H9 (cell line): ENCODE data around the gene ZNF773. TPM values are rescaled to one million over a fixed set of nuclear protein-coding genes. Genes with fewer than 3 reads are reported as not detected.
"Not testable (repeated sequence)": the region's sequence is repeated elsewhere in the genome, so short reads cannot be mapped to it uniquely, and the experiment has no call there.

Experiments
- DNase-seq: peaks from one replicate; pipeline ENCODE4 v3.0.0-alpha.2; 2017
- H2AFZ ChIP-seq: one replicate; pipeline ENCODE4 v1.6.1; 2013; ENCODE audit warnings: mild to moderate bottlenecking, low read length, control low read depth, moderate library complexity
- H2AK5ac ChIP-seq: 2 replicates; pipeline ENCODE4 v1.6.1; 2013; ENCODE audit warnings: low read length, control low read depth, mixed read lengths; ENCODE audit not compliant: insufficient read length
- H2BK120ac ChIP-seq: one replicate; pipeline ENCODE4 v1.6.1; 2013; ENCODE audit warnings: low read depth, mild to moderate bottlenecking, low read length, control low read depth, inconsistent platforms; ENCODE audit not compliant: poor library complexity, severe bottlenecking
- H2BK12ac ChIP-seq: 2 replicates; pipeline ENCODE4 v1.6.1; 2013; ENCODE audit warnings: low read length, control low read depth, mixed read lengths, low read depth; ENCODE audit not compliant: insufficient read length
- H2BK15ac ChIP-seq: 2 replicates; pipeline ENCODE4 v1.6.1; 2013; ENCODE audit warnings: low read depth, low read length, control low read depth
- H2BK20ac ChIP-seq: one replicate; pipeline ENCODE4 v1.6.1; 2013; ENCODE audit warnings: low read depth, mild to moderate bottlenecking, low read length, control low read depth, inconsistent platforms; ENCODE audit not compliant: poor library complexity, severe bottlenecking
- H2BK5ac ChIP-seq: 2 replicates; pipeline ENCODE4 v1.6.1; 2013; ENCODE audit warnings: low read length, control low read depth, mixed read lengths; ENCODE audit not compliant: insufficient read length
- H3K14ac ChIP-seq: 2 replicates; pipeline ENCODE4 v1.6.1; 2013; ENCODE audit warnings: low read length, control low read depth; ENCODE audit not compliant: insufficient read depth
- H3K18ac ChIP-seq: 2 replicates; pipeline ENCODE4 v1.6.1; 2013; ENCODE audit warnings: low read depth, mild to moderate bottlenecking, mixed read lengths, low read length, control low read depth; ENCODE audit not compliant: insufficient read length
- H3K23ac ChIP-seq: 2 replicates; pipeline ENCODE4 v1.6.1; 2013; ENCODE audit warnings: low read length, control low read depth, mixed read lengths, low read depth; ENCODE audit not compliant: insufficient read length
- H3K23me2 ChIP-seq: 2 replicates; pipeline ENCODE4 v1.6.1; 2013; ENCODE audit warnings: low read depth, mild to moderate bottlenecking, mixed read lengths, low read length, control low read depth; ENCODE audit not compliant: insufficient read length, poor library complexity, severe bottlenecking
- H3K27ac ChIP-seq: 2 replicates; pipeline ENCODE4 v1.5.1; 2013; ENCODE audit warnings: low read length, control low read depth, mixed read lengths, low read depth; ENCODE audit not compliant: insufficient read length
- H3K27me3 ChIP-seq: 2 replicates; pipeline ENCODE4 v1.6.1; 2013; ENCODE audit warnings: low read length, control low read depth, inconsistent platforms; ENCODE audit not compliant: insufficient read depth
- H3K4ac ChIP-seq: 2 replicates; pipeline ENCODE4 v1.6.1; 2013; ENCODE audit warnings: low read depth, mild to moderate bottlenecking, control low read depth, inconsistent platforms, low read length, moderate library complexity
- H3K4me1 ChIP-seq: 2 replicates; pipeline ENCODE4 v1.6.1; 2013; ENCODE audit warnings: low read length, control low read depth, inconsistent platforms; ENCODE audit not compliant: insufficient read depth
- H3K4me2 ChIP-seq: 2 replicates; pipeline ENCODE4 v1.6.1; 2013; ENCODE audit warnings: low read length, control low read depth, mixed read lengths; ENCODE audit not compliant: insufficient read length, insufficient read depth
- H3K56ac ChIP-seq: 2 replicates; pipeline ENCODE4 v1.6.1; 2013; ENCODE audit warnings: low read depth, mild to moderate bottlenecking, mixed read lengths, low read length, control low read depth; ENCODE audit not compliant: insufficient read length
- H3K79me1 ChIP-seq: 2 replicates; pipeline ENCODE4 v1.6.1; 2013; ENCODE audit warnings: low read depth, mild to moderate bottlenecking, moderate library complexity, low read length, control low read depth, inconsistent platforms; ENCODE audit not compliant: insufficient read depth, poor library complexity, severe bottlenecking
- H3K79me2 ChIP-seq: 2 replicates; pipeline ENCODE4 v1.6.1; 2013; ENCODE audit warnings: low read length, control low read depth, inconsistent platforms; ENCODE audit not compliant: insufficient read depth
- H3K9ac ChIP-seq: 2 replicates; pipeline ENCODE4 v1.6.1; 2013; ENCODE audit warnings: low read length, control low read depth, mixed read lengths; ENCODE audit not compliant: insufficient read length; ENCODE audit errors: extremely low read depth
- H3K9me3 ChIP-seq: one replicate; pipeline ENCODE4 v1.6.1; 2013; ENCODE audit warnings: low read depth, low read length, inconsistent platforms; ENCODE audit not compliant: control insufficient read depth
- H3T11ph ChIP-seq: one replicate; pipeline ENCODE4 v1.6.1; 2013; ENCODE audit warnings: mild to moderate bottlenecking, low read length, control low read depth, inconsistent platforms
- H4K20me1 ChIP-seq: one replicate; pipeline ENCODE4 v1.6.1; 2013; ENCODE audit not compliant: control insufficient read depth, insufficient read length, insufficient read depth
- H4K5ac ChIP-seq: 2 replicates; pipeline ENCODE4 v1.6.1; 2013; ENCODE audit warnings: low read depth, mild to moderate bottlenecking, mixed read lengths, low read length, control low read depth; ENCODE audit not compliant: insufficient read length
- H4K8ac ChIP-seq: replicated peaks from 2 replicates; pipeline ENCODE4 v1.6.1; 2013; ENCODE audit warnings: low read length, control low read depth, mixed read lengths, low read depth; ENCODE audit not compliant: insufficient read length
- H4K91ac ChIP-seq: 2 replicates; pipeline ENCODE4 v1.6.1; 2013; ENCODE audit warnings: low read depth, mild to moderate bottlenecking, moderate library complexity, mixed read lengths, low read length, control low read depth; ENCODE audit not compliant: insufficient read length
- H3K27ac Mint-ChIP-seq, 3 experiments: 2 replicates in 2 of 3; 3 replicates in 1 of 3; pipeline ENCODE4 v1.8.0; 2020 to 2021; ENCODE audit warnings: mixed read lengths in 3 of 3, mild to moderate bottlenecking in 1 of 3, moderate library complexity in 1 of 3
- H3K27me3 Mint-ChIP-seq: 2 replicates; pipeline ENCODE4 v1.8.0; 2021; ENCODE audit warnings: low read depth, mild to moderate bottlenecking, moderate library complexity, mixed read lengths
- H3K36me3 Mint-ChIP-seq, 3 experiments: 2 replicates in 2 of 3; 3 replicates in 1 of 3; pipeline ENCODE4 v1.8.0; 2020 to 2021; ENCODE audit warnings: low read depth in 3 of 3, mixed read lengths in 3 of 3; ENCODE audit not compliant: insufficient read depth in 1 of 3
- H3K4me1 Mint-ChIP-seq, 2 experiments: 2 replicates each; pipeline ENCODE4 v1.8.0; 2020; ENCODE audit warnings: mixed read lengths in 2 of 2
- H3K4me3 Mint-ChIP-seq, 2 experiments: 2 replicates in 1 of 2; 3 replicates in 1 of 2; pipeline ENCODE4 v1.8.0; 2020 to 2021; ENCODE audit warnings: mild to moderate bottlenecking in 2 of 2, mixed read lengths in 2 of 2, moderate library complexity in 1 of 2
- H3K9me3 Mint-ChIP-seq, 2 experiments: 2 replicates in 1 of 2; 3 replicates in 1 of 2; pipeline ENCODE4 v1.8.0; 2020; ENCODE audit warnings: mild to moderate bottlenecking in 2 of 2, mixed read lengths in 2 of 2, moderate library complexity in 1 of 2
- WGBS: extraction: QIAGEN DNeasy Blood & Tissue Kit; methylation state at CpG from one replicate; pipeline ENCODE4 v1.1.7; 2013; ENCODE audit warnings: missing lambda C conversion rate, low lambda C conversion rate, mixed read lengths; ENCODE audit not compliant: insufficient read length; ENCODE audit errors: extremely low coverage; 5-methylcytosine and 5-hydroxymethylcytosine counted together
- total RNA-seq: library from RNA; stranded (reverse); gene quantifications from 2 replicates; pipeline ENCODE4 v1.2.1, GENCODE V29; 2021

Gene ZNF773
- total RNA-seq, 1 experiment from 2014 or later, result 8.2 TPM

- not testable (repeated sequence) for H3K79me2 ChIP-seq, H3K23ac ChIP-seq, DNase-seq, H3T11ph ChIP-seq, H3K4me1 Mint-ChIP-seq, H4K5ac ChIP-seq, H3K4ac ChIP-seq, H3K4me1 ChIP-seq, H4K8ac ChIP-seq, H3K23me2 ChIP-seq, H2BK5ac ChIP-seq, H3K14ac ChIP-seq, H3K18ac ChIP-seq, H2BK20ac ChIP-seq, H3K27me3 Mint-ChIP-seq, H2AK5ac ChIP-seq, H3K27me3 ChIP-seq, H4K20me1 ChIP-seq, H3K79me1 ChIP-seq, H2BK15ac ChIP-seq, H3K27ac ChIP-seq, H2BK12ac ChIP-seq, H3K56ac ChIP-seq, H3K27ac Mint-ChIP-seq, H3K9me3 ChIP-seq, H2AFZ ChIP-seq, H2BK120ac ChIP-seq, H4K91ac ChIP-seq
- H3K9ac ChIP-seq, result peak overlapping the region; percentile 38
- peaks cover 10 to 38% of the 10 kb centered on the region in 2 experiments for H3K9me3 Mint-ChIP-seq
- no CpG with 5 or more reads among the region's 4 CpGs for WGBS
- peak overlapping the region; percentile 77 for H3K4me2 ChIP-seq
- H3K36me3 Mint-ChIP-seq, result peaks cover 38 to 46% (median 46%) of the 10 kb centered on the region in 3 experiments
- H3K4me3 Mint-ChIP-seq, result peak overlapping the region; percentile 69 to 88
Observed at GRCh38 chr19:57500400-57500799, 662 bp downstream of the ZNF773 start.
